GM18909 (cell line): ENCODE measurements around the gene MAML2.

ENCODE experiments used
- ATAC-seq: cut with Tn5 transposase; IDR thresholded peaks from one replicate; pipeline ENCODE4 v1.9.1; 2021; ENCODE audit warnings: mild to moderate bottlenecking; ENCODE audit not compliant: unreplicated experiment, poor library complexity

Gene MAML2

GRCh38 chr11:96114178-96115064 lies 228.6 kb downstream of the MAML2 start:
- no peak for ATAC-seq

DNA sequence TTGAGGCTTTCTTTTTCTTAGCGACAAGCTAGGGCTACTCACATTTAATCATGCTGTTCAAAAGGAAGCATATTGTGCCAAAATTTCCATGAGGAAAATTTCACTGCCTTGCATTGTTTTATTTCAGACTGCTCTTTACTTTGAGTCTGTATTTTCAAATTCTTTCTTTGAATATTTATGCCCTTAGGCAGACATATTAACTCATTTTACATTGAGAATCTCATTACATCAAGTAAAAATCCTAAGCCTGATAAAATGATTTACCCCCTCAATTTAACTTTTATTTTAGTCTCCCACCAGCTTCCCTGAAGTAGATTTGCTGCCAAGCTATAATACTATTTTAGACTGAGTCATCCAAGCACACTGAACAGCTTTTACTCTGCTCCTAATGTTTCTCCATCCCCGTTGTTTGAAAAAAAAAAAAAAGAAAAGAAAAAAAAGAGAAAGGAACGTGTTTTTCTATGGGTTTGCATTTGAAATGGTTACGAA lies 229.8 kb downstream of the MAML2 start:
- no peak for ATAC-seq

GRCh38 chr11:96112192-96113128 lies 230.5 kb downstream of the MAML2 start:
- ATAC-seq: peak; percentile 93

DNA sequence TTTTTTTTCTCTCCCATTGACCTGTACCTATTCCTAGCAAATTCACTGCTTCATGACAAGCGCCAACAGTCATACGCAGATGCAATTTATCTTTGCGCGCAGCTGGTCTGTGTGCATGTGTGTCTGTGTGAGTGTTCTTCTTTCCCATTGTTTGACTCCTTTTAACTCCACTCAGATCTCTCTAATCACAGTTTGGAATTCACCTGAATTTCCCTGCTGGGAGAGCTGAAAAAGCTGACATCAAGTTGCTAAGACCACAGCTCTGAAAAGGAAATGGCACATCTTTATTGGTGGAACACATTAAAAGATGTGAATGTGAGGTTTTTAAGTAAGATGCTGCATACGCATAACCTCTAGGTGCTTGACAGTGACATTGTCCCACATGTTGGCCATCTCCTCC lies 231.7 kb downstream of the MAML2 start:
- ATAC-seq: no peak

- no peak for ATAC-seq
Measured at GRCh38 chr11:96110302-96110701, 232.7 kb downstream of the MAML2 start.

DNA sequence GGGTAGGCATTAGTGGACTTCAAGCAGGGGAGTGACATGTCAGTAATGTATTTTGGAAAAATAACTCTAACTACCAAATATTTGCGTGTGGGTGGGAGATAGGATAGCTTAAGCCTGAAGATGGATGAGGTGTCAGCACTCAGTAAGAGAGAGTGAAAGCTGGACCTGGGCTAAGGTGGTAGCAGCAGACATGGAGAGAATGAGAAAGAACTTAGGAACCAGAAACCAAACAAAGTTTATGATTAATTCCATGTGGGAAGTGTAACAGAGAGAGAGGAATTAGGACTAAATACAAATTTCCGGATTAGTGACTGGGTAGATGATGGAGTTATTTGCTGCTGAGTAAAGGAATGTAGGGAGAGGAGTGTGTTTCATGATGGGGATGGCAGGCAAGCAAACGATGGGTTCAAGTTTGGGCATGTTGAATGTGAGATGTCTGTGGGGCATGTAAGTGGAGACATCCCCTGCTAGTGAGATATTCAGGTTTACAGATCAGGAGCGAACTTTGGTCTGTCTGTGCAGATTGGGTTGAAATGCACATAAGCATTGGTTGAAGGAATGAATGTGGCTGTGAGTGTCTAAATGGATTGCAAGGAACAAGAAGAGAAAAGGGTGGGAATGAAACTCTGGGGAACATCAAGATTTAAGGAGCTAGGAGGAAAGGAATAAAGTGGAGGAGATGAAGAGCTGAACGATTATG lies 233.5 kb downstream of the MAML2 start:
- no peak for ATAC-seq

DNA sequence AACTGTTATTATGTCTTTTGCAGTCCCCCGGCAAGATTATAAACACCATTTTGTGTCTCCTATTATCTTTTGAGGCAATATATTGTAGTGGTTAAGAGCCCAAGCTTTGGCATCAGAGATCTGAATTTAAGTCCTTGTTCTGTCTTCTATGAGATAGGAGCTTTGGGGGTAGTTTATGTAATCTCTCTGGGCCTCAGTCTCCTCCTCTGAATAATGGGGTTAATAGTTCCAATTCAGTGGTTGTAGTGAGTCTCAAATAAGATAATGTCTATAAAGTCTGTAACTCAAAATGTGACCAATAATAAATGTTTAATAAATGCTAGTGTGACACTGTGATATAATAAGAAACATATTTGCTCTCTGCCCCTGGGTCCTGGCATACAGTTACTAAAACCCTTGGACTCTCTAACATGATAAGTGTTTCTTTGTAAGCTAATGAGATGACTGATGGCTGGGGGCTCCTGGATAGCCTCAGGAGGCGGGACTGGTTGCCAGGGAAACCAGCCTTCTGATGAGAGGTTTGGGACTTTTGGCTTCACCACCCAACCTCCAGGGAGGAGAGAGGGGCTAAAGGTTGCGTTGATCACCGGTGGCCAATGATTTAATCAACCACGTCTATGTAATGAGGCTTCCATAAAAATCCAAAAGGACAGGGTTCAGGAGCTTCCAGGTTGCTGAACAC lies 235.7 kb downstream of the MAML2 start:
- no peak for ATAC-seq

- ATAC-seq: no peak
Measured at GRCh38 chr11:96106645-96107044, 236.3 kb downstream of the MAML2 start.

DNA sequence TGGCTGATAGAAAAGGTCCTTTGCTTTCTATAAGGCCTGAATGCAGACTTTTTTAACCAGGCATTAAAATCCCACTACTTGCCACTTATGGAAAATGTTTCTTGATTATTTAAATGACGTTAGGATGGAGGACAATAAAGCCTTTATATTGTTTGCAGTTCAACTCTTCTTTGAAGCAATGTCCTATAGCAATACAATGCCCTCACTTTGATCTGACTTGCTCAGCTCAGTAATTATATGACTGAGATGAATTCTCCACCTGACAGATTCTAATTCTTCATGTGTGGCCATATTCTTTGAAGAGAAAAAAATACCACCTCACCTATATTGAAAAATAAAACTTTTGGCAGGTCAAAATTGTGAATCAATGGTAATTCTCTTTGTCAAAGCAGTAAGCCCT lies 237.1 kb downstream of the MAML2 start:
- ATAC-seq: no peak

- no peak for ATAC-seq
Measured at GRCh38 chr11:96105197-96105895, 237.6 kb downstream of the MAML2 start.

- ATAC-seq: no peak
Measured at GRCh38 chr11:96104496-96104895, 238.5 kb downstream of the MAML2 start.

DNA sequence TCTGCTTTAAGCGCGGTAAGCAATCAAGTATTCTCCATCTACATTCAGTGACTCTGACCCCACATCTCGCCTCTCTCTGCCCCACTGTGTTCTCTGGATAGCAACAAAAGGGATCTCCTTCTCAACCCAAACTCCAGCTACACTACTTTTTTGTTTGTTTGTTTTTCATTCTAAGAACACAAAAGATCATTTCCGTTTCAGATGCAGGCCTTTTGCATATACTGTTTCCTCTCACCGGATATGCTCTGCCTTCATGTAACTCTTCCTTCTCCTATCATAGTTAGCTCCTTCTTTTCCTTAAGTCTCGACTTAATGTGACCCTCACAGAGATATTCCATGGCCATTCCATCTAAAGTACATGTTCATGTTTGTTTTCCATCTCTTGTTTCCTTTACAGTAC lies 239.3 kb downstream of the MAML2 start:
- no peak for ATAC-seq

DNA sequence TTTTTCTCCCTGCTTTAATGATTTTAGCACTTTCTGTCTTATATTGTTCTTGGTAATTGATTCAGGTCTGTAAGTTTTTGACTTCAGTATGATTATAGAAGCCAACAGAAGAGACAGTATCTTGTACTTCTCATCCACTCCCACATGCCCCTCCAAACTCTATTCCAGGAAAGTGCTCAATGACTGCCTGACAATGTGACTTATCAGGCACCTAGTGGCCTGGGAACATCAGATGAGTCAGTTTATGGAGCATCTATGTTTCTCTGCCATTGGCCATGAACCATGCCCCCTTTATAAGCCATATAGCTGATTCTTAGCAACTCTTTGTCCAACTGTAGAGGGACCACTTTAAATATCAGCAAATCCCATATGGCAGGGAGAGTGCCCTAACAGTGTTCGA lies 239.9 kb downstream of the MAML2 start:
- ATAC-seq: no peak

DNA sequence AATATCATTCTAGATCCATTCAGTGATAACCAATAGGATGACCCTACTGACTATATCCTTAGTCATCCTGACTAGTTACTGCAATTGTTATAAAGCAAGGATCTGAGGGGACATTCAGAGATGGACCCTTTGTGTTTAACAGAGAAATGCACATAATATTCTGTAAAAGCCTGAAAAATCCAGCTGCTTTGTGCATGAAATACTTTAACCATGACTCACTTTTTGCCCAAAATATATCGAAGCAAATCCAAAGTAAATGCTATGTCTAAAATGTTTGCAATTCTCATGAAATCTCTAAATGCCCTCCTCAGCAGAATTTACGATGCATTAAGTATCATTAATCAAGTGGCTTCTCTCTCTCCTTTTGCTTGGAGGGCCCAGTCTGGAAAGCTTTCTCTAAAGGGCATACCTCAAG lies 240.3 kb downstream of the MAML2 start:
- ATAC-seq: no peak

- no peak for ATAC-seq
Measured at GRCh38 chr11:96101146-96101545, 241.8 kb downstream of the MAML2 start.

GRCh38 chr11:96098511-96099241 lies 244.3 kb downstream of the MAML2 start:
- no peak for ATAC-seq

GRCh38 chr11:96097844-96098421 lies 245.1 kb downstream of the MAML2 start:
- ATAC-seq: no peak

DNA sequence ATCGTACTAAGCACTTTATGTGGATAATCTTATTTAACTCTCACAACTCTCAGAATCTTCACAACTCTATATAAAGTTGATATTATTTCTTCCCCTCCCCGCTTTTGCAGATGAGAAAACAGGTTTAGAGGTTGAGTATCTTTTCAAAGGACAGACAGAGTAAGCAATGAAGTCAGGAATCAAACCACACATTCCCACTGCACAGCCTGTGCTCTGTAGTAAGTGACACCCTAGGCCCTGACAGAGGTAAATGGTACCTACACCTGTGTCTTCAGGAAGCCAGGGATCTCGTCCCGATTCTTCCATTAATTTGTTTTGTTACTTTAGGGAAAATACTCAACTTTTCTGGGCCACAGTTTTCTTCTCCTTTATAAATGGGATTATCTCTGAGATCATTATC lies 246.6 kb downstream of the MAML2 start:
- ATAC-seq: no peak
